Measurements from ENCODE around the gene KRTAP10-7.

DNA sequence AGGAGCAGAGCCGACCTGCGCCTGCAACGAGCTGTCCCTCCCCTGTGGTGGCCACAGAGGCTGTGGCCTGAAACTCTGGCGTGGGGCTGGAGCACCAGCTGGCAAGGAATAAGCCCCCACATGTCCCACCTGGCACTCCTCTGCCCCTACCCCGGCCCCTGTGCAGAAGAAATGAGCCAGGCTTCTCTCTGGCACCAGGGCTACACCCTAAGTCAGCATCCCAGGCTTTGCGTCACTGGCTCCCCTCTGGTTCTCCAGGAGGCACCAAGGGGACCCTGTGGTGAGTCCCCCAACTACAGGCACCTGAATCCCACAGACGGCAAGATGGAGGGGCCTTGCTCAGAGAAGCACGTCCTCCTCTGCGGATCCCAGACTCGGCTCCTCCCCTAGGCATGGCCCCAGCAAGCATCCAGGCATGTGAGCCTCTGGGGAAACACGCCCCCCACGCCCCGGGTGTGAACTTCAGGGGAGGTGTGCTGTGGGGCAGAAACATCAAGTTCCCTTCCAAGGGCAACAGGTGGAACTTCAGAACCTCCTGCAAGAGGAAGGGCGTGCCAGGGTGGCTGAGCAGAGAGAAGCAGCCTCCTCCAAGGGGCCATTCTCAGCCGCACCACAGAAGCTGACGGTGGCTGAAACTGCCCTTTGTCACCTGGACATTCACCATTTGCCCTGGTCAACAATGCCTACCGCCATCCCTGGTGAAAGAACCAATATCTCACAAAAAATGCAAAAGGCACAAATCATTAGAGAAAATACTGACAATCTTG is 2.9 kb downstream of the KRTAP10-7 start:
- TF ChIP-seq, protein P1, sequence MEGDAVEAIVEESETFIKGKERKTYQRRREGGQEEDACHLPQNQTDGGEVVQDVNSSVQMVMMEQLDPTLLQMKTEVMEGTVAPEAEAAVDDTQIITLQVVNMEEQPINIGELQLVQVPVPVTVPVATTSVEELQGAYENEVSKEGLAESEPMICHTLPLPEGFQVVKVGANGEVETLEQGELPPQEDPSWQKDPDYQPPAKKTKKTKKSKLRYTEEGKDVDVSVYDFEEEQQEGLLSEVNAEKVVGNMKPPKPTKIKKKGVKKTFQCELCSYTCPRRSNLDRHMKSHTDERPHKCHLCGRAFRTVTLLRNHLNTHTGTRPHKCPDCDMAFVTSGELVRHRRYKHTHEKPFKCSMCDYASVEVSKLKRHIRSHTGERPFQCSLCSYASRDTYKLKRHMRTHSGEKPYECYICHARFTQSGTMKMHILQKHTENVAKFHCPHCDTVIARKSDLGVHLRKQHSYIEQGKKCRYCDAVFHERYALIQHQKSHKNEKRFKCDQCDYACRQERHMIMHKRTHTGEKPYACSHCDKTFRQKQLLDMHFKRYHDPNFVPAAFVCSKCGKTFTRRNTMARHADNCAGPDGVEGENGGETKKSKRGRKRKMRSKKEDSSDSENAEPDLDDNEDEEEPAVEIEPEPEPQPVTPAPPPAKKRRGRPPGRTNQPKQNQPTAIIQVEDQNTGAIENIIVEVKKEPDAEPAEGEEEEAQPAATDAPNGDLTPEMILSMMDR (IDR thresholded peaks at IDR 0.05) = no peak
- TF ChIP-seq ZFX (IDR thresholded peaks at IDR 0.05; ENCODE audit: borderline replicate concordance) = no peak

Measured in 22Rv1 (cell line).